Activated T-cell treated with anti-CD3 and anti-CD28 coated beads for 48 hours (primary cell): ENCODE measurements around the gene OSBPL3.

Experiments
- DNase-seq: peaks from one replicate; pipeline ENCODE4 v3.0.0-alpha.2; 2020; ENCODE audit warnings: low read depth

Gene OSBPL3

DNA sequence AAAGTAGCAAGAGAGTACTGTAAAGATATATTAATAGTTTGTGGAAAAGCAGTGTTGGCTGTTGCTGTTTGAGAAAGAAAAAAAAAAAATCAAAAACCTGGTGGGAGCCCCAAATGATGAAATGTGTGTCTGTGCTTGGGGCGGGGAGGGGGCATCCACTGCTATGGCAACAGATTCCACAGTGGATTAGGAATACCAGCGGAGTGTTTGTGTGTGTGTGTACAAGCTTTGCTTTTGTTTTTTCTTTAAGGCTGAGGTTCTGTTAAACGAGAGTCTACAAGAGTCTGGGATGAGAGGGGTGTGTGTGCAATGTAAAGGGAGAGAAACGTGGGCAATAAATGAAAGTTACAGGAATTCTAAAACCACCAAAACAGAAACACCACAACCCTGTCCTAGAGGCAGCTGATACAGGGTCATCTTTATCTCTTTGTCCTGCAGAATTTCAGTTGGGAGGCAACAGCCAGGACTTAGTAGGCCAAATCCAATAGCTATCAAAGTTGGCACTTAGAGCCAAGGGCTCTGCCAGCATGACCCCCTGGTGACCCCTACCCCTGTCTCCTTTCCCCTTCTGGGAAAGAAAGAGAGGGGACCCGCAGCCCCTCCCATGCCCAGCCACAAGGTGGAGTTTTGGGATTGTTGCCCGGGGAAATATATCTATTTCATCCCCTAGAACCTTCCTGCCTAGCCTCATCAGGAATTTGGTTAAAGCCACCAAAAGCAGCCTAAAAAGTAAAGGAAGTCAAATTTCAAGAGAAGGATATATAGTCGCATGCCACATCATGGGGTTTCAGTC lies 85.4 kb downstream of the OSBPL3 start:
- DNase-seq = no peak

- no peak for DNase-seq
Measured at GRCh38 chr7:24891311-24891735, 88.7 kb downstream of the OSBPL3 start.

- DNase-seq = no peak
Measured at GRCh38 chr7:24889611-24890010, 90.4 kb downstream of the OSBPL3 start.

DNA sequence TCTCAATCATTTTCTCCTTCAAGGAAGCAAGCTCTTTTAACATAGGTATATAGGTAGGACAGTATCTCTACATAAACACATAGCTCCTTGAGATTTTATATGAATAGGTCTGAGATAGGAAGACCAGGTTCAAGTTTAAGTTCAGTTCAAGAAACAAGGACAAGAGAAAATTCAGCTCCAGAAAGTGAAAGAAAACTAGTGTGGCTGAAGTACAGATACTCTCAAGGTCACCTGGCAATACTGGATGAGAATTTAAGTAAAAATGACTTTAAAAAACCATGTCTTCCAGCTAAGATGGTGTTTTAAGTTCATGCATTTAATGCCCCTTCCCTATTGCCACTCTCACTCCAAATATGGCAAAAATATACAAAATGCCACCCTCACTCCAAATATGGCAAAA lies 91.3 kb downstream of the OSBPL3 start:
- no peak for DNase-seq

DNA sequence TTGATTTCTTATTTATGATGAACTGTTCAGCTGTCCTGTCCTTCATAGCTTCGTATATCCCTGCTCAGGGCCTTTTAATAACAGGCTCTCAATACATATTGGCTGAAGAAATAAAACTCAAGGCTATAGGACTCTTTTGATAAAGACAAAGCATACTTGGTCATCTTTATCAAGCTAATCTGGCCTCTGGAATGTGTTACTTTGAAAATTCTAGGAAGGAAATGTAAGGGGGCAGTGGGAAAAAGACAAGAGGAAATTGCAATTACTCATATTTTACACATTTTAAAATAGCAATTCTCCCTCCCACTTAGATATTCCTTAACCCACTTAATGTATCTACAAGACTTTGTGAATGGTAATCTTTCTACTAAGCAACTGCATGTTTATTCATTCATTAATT lies 94.3 kb downstream of the OSBPL3 start:
- DNase-seq = no peak

- DNase-seq = no peak
Measured at GRCh38 chr7:24885305-24885704, 94.7 kb downstream of the OSBPL3 start.

DNA sequence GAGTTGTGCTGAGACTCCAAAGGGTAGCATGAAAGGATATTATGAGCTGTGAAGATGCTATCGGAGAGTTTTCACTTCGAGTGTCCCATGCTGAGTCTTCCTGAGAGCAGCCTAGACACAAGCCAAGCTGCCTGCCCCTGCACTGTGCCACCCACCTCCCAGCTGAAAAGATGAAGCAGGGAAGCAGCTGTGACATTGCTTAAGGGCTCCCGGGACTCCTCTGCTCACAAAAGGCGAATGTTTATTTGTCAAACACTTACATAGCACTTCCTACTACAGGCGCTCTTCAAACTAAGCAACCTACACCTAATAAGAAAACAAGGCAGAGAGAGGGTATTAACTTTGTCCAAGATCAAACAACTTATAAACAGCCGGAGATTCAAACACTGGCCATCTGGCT lies 95.6 kb downstream of the OSBPL3 start:
- no peak for DNase-seq

GRCh38 chr7:24883622-24884013 lies 96.4 kb downstream of the OSBPL3 start:
- no peak for DNase-seq

DNA sequence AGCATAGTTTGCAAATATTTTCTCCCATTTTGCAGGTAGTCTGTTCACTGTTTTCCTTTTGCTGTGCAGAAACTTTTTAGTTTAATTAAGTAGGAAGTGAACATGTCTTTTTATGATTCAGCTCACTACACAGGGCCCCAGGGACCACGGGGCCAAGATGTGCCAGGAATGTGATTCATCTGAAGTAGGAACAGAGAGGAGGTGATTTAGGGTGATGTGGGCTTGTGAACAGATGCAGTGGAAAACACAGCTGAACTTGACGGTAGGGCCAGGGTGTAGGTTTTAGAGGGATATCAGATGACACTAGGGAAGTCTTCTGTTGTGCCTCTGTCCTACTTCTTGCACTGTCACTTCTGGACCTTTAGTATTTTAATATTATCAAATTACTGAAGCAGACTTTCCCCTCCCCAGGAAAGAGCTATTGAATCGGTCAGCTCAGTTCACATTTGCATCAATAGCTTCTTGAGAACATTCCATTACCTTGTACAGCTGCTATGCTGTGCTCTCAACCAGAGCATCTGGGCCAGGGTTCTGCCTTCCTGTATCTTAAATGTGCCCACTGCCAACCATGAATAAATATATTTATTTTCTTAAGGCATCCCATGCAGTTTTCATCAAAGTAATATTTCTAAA lies 96.9 kb downstream of the OSBPL3 start:
- DNase-seq = peak; percentile 41

DNA sequence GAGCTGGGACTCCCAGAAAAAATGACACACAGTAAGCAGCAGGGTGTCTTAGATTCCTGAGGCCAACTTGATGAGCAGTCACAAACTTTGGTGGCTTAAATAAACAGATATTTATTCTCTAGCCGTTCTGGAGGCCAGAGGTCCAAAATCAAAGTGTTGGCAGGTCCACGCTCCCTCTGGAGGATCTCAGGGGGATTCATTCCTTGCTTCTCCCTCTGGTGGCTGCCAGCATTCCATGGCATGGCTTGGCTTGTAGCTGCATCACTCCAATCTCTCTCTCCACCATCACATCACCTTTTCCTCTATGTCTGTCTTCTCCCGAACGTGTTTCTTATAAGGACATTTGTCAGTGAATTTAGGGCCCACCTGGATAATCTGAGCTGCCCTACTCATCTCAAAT lies 98.4 kb downstream of the OSBPL3 start:
- DNase-seq = no peak

- DNase-seq = no peak
Measured at GRCh38 chr7:24880886-24881285, 99.1 kb downstream of the OSBPL3 start.

- DNase-seq = no peak
Measured at GRCh38 chr7:24879291-24879690, 100.7 kb downstream of the OSBPL3 start.

DNA sequence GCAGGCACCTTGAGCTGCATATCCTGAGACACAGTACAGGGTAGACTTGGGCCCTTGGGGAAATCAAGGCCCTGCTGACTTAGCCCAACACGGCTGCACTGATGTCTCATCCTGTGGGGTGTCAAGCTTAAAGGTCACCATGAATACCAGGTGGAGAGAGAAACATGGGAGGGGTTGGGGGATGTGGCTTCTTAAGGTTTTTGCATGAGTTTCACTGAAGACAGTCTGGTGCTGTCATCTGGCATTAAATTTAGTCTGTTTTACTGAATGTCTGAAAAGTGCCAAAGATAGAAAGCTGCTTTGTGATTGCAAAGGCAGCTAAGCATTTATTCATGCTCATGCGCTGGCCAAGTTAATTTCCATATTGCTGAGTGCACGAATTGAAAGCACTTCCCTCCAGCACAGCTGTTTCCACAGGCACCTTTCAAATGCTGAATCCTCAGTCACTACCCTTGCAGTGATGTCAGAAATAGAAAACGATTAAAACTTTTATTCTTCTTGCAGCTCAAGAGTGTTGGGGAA lies 102.1 kb downstream of the OSBPL3 start:
- no peak for DNase-seq

- no peak for DNase-seq
Measured at GRCh38 chr7:24874791-24875190, 105.2 kb downstream of the OSBPL3 start.

DNA sequence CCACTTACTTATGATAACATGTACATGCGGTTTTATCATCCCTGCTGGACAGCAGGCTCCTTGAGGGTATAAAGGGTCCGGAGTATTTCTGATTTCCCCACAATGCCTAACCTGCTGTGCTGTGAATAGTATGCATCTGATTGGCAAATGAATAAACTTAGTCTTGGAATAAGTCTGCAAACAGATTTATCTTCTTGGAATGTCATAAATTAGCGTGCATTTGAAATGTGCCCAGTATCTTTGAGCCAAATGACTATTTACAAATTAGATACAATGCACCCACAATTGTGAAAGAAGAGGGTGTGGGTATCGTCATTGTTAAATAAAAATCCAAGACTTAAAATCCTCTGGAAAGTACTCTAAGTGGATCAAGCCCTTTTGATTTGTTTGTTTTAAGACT lies 106.0 kb downstream of the OSBPL3 start:
- DNase-seq = no peak

- no peak for DNase-seq
Measured at GRCh38 chr7:24871770-24872169, 108.2 kb downstream of the OSBPL3 start.

DNA sequence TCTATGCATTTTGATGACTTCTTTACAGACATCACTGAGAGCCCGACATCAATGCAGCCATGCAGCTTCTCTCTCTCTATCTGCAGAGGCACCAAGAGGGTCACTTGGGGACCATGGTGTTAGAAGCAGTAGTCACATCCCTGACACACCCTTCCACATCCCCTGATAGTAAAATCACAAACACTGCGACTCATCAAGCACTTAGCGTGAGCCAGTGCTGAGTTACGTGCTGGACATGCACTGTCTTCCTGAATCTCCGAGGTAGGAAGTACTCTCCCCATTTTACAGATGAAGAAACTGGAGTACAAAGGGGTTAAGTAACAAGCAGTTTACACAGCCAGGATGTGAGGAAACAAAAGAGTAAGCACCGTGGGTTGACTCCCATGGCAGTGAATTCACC lies 109.2 kb downstream of the OSBPL3 start:
- DNase-seq = no peak

DNA sequence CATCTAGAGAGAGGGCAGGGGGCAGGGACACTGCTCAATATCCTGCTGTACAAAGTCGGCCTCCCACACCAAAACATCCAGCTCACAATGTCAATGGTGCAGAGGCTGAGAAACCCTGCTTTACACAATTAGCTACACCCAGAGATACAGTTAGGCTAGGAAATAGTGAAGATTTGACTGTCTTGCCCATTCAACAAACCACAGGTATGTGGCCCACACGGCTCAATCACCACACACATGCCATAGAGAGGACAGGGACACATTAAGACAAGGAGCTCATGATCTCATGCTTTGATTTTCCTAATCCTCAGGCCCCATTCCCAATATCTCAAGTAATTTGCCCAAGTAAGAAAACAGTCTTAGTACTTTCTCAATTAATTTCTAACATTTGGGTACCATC lies 110.4 kb downstream of the OSBPL3 start:
- DNase-seq = no peak

- no peak for DNase-seq
Measured at GRCh38 chr7:24868741-24869140, 111.2 kb downstream of the OSBPL3 start.

DNA sequence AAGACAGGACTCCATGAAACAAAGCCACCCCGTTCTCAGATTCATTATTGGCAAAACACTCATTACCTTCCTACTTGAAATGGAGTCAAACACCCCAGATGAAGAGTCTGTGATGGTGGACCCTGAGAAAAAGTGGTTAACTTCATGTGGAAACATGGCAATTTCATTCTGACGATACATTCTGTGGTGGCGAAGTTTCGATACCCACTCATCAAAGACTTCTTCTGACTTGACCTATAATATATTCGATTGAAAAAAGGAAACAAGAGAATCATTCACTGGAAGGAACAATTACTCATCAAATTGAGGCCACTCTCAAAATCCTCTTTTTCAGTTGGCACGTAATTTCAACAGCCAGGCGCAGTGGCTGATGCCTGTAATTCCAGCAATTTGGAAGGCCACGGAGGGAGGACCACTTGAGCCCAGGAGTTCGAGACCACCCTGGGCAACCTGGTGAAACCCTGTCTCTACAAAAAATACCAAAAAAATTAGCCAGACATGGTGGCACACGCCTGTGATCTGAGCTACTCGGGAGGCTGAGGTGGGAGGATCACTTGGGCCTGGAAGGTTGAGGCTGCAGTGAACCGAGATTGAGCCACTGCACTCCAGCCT lies 113.9 kb downstream of the OSBPL3 start:
- DNase-seq = peak; percentile 21

GRCh38 chr7:24864214-24864817 lies 115.7 kb downstream of the OSBPL3 start:
- DNase-seq = no peak

GRCh38 chr7:24863626-24864025 lies 116.4 kb downstream of the OSBPL3 start:
- DNase-seq = no peak

DNA sequence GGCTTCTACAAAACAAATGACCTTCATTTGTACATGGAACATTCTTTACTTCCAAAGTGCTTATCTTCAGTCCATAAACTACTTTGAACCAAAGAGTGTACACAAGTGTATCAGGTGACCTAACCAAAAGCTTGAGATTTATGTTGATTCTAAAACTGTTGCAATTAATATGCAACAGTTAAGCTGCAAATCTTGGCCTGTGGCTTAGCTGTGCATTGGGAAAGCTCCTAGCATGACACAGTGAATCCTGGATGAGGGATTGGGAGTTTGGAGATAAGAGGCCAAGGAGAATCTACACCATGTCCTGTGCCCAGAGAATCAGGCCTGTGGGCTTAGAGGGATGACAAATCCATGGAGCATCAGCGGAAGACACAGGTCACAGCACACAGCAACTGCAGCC lies 117.5 kb downstream of the OSBPL3 start:
- DNase-seq = no peak
